Fibroblast of lung (primary cell): Measurements from ENCODE around the gene PPME1.

Source experiments
- EZH2 ChIP-seq: IDR thresholded peaks from 2 replicates; pipeline ENCODE4 v1.5.1; 2012; ENCODE audit warnings: low read length, control low read depth, mild to moderate bottlenecking; ENCODE audit errors: missing control alignments
- TF ChIP-seq, protein P1 (sequence below), 2 donors: IDR thresholded peaks in 1 of 2; conservative IDR thresholded peaks in 1 of 2; 1 replicate in 1 of 2; 2 replicates in 1 of 2; pipeline ENCODE4 v1.5.1; 2011 to 2012; ENCODE audit warnings: low read length in 2 of 2, control low read depth in 1 of 2, inconsistent platforms in 1 of 2, low read depth in 1 of 2, mild to moderate bottlenecking in 1 of 2

DNA sequence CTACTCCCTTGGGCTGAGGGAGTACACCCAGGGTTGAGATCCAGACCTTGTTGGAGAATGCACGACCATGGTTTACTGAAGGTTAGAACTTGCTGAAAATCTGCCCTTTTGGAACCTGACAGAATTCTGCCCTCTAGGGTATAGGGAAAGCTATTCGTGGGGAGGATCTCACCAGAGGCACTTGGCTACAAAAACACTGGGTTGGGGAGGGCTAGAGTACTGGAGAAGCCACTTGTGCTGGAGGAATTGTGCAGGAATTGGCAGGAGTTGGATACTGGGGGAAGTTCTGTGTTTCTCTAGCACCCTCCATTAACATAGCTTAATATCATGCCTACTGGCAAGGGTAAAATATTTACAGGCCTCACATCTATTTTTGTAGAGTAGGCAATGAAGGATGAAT lies 55.8 kb downstream of the PPME1 start:
- TF ChIP-seq, protein P1, sequence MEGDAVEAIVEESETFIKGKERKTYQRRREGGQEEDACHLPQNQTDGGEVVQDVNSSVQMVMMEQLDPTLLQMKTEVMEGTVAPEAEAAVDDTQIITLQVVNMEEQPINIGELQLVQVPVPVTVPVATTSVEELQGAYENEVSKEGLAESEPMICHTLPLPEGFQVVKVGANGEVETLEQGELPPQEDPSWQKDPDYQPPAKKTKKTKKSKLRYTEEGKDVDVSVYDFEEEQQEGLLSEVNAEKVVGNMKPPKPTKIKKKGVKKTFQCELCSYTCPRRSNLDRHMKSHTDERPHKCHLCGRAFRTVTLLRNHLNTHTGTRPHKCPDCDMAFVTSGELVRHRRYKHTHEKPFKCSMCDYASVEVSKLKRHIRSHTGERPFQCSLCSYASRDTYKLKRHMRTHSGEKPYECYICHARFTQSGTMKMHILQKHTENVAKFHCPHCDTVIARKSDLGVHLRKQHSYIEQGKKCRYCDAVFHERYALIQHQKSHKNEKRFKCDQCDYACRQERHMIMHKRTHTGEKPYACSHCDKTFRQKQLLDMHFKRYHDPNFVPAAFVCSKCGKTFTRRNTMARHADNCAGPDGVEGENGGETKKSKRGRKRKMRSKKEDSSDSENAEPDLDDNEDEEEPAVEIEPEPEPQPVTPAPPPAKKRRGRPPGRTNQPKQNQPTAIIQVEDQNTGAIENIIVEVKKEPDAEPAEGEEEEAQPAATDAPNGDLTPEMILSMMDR (conservative IDR thresholded peaks at IDR 0.05 in 1 of 2, IDR thresholded peaks at IDR 0.05 in 1 of 2; ENCODE audit: low read depth in 1 of 2, low read length in 2 of 2): no peak
- no peak for TF ChIP-seq EZH2
